H1 (cell line): ENCODE results near the gene LUC7L3. TPM values are rescaled to one million over a fixed set of nuclear protein-coding genes. Genes with fewer than 3 reads are reported as not detected.

Experiments used
- CTCF ChIA-PET: fragments of 300-600 bp; sonication (Branson Sonifier 250); formaldehyde crosslinking; loops from one replicate; lab custom pipeline; 2021; ENCODE audit not compliant: partially characterized antibody; lab: Charles Lee
- POLR2A ChIA-PET: fragments of 300-600 bp; sonication (Branson Sonifier 250); formaldehyde crosslinking; loops from one replicate; lab custom pipeline; 2021; ENCODE audit warnings: inconsistent platforms; ENCODE audit not compliant: partially characterized antibody; lab: Charles Lee
- DNase-seq, 2 experiments: peaks; one replicate each; pipeline versions ENCODE4 v3.0.0 to v3.0.0-alpha.2; 2010 to 2022; ENCODE audit warnings: low spot score in 2 of 2, low read depth in 1 of 2, mixed read lengths in 1 of 2
- FAIRE-seq: peaks from 2 replicates; lab custom pipeline; 2011; peaks lifted over from hg19 to GRCh38; lab: Jason Lieb, UNC
- H2AFZ ChIP-seq: 2 replicates; pipeline ENCODE4 v1.8.1; 2012; ENCODE audit warnings: low read length, inconsistent platforms
- H2AK5ac ChIP-seq: 2 replicates; pipeline ENCODE4 v1.6.1; 2013; ENCODE audit warnings: low read depth, low read length
- H2BK120ac ChIP-seq: replicated peaks from 2 replicates; pipeline ENCODE3; 2013; ENCODE audit warnings: low read depth, low read length, inconsistent platforms
- H2BK12ac ChIP-seq: 2 replicates; pipeline ENCODE4 v1.6.1; 2013; ENCODE audit warnings: low read depth, low read length
- H2BK15ac ChIP-seq: 2 replicates; pipeline ENCODE4 v1.6.1; 2013; ENCODE audit warnings: low read length
- H2BK20ac ChIP-seq: 2 replicates; pipeline ENCODE4 v1.6.1; 2013; ENCODE audit warnings: low read length
- H2BK5ac ChIP-seq: 2 replicates; pipeline ENCODE4 v1.6.1; 2013; ENCODE audit warnings: low read depth, low read length
- H3K14ac ChIP-seq: 2 replicates; pipeline ENCODE4 v1.6.1; 2013; ENCODE audit warnings: inconsistent platforms; ENCODE audit not compliant: insufficient read length
- H3K18ac ChIP-seq: 2 replicates; pipeline ENCODE4 v1.6.1; 2013; ENCODE audit warnings: low read length; ENCODE audit errors: extremely low read depth
- H3K23ac ChIP-seq: 2 replicates; pipeline ENCODE4 v1.6.1; 2013; ENCODE audit warnings: inconsistent platforms; ENCODE audit not compliant: insufficient read length
- H3K23me2 ChIP-seq: 2 replicates; pipeline ENCODE4 v1.6.1; 2013; ENCODE audit warnings: low read depth, low read length
- H3K27ac ChIP-seq: 2 replicates; pipeline ENCODE4 v1.6.1; 2011; ENCODE audit warnings: low read depth, low read length, inconsistent platforms
- H3K27me3 ChIP-seq, 4 experiments: replicated peaks in 1 of 4; 1 replicate in 1 of 4; 2 replicates in 3 of 4; pipeline versions ENCODE4 v1.6.1 to v1.8.1; 2011 to 2013; ENCODE audit warnings: low read length in 3 of 4, mild to moderate bottlenecking in 3 of 4, inconsistent platforms in 2 of 4, mixed read lengths in 2 of 4, moderate library complexity in 1 of 4; ENCODE audit not compliant: control insufficient read depth in 3 of 4, insufficient read depth in 3 of 4; ENCODE audit errors: extremely low read depth in 1 of 4
- H3K36me3 ChIP-seq, 4 experiments: 2 replicates each; pipeline versions ENCODE4 v1.6.1 to v1.8.1; 2011 to 2013; ENCODE audit warnings: mild to moderate bottlenecking in 4 of 4, low read length in 3 of 4, moderate library complexity in 2 of 4, control low read depth in 1 of 4, inconsistent platforms in 1 of 4; ENCODE audit not compliant: insufficient read depth in 4 of 4, control insufficient read depth in 2 of 4
- H3K4ac ChIP-seq: replicated peaks from 2 replicates; pipeline ENCODE3; 2013; ENCODE audit warnings: low read length, low read depth, mixed read lengths, inconsistent platforms; ENCODE audit not compliant: insufficient read length
- H3K4me1 ChIP-seq, 4 experiments: replicated peaks in 1 of 4; 1 replicate in 1 of 4; 2 replicates in 3 of 4; pipeline versions ENCODE4 v1.6.1 to v1.8.1; 2011 to 2013; ENCODE audit warnings: low read length in 3 of 4, inconsistent platforms in 2 of 4, mixed read lengths in 1 of 4; ENCODE audit not compliant: insufficient read depth in 4 of 4, control insufficient read depth in 3 of 4
- H3K4me2 ChIP-seq, 2 experiments: 2 replicates each; pipeline versions ENCODE4 v1.6.1 to v1.8.1; 2011 to 2013; ENCODE audit warnings: low read depth in 2 of 2, low read length in 2 of 2, control low read depth in 1 of 2, inconsistent platforms in 1 of 2, mild to moderate bottlenecking in 1 of 2; ENCODE audit not compliant: insufficient read depth in 1 of 2
- H3K4me3 ChIP-seq, 4 experiments: fragments of 200-600, 300-600 bp in 1 of 4; sonication (generic), shearing (Covaris generic), sonication (Bioruptor Twin) in 1 of 4; 2 replicates each; pipeline versions ENCODE4 v1.5.1 to v1.8.1; 2011 to 2016; ENCODE audit warnings: low read length in 4 of 4, low read depth in 3 of 4, control low read depth in 2 of 4, inconsistent platforms in 2 of 4, mild to moderate bottlenecking in 2 of 4, mixed read lengths in 1 of 4, moderate library complexity in 1 of 4; ENCODE audit not compliant: insufficient read depth in 2 of 4; ENCODE audit errors: extremely low read depth in 1 of 4
- H3K56ac ChIP-seq: replicated peaks from 2 replicates; pipeline ENCODE3; 2013; ENCODE audit warnings: low read depth, mild to moderate bottlenecking, mixed read lengths, low read length, inconsistent platforms; ENCODE audit not compliant: insufficient read length
- H3K79me1 ChIP-seq: 2 replicates; pipeline ENCODE4 v1.6.1; 2013; ENCODE audit warnings: low read depth, low read length, control low read depth
- H3K79me2 ChIP-seq, 2 experiments: 2 replicates each; pipeline versions ENCODE4 v1.6.1 to v1.8.1; 2012 to 2013; ENCODE audit warnings: low read length in 2 of 2, mild to moderate bottlenecking in 2 of 2, inconsistent platforms in 1 of 2; ENCODE audit not compliant: insufficient read depth in 2 of 2, control insufficient read depth in 1 of 2
- H3K9ac ChIP-seq, 4 experiments: replicated peaks in 1 of 4; 1 replicate in 1 of 4; 2 replicates in 3 of 4; pipeline versions ENCODE4 v1.6.1 to v1.8.1; 2011 to 2013; ENCODE audit warnings: low read depth in 3 of 4, low read length in 3 of 4, control low read depth in 2 of 4, mild to moderate bottlenecking in 2 of 4, moderate library complexity in 2 of 4, inconsistent platforms in 1 of 4; ENCODE audit errors: extremely low read depth in 1 of 4
- H3K9me3 ChIP-seq, 2 experiments: 2 replicates each; pipeline versions ENCODE4 v1.6.1 to v1.8.1; 2012 to 2013; ENCODE audit warnings: mild to moderate bottlenecking in 2 of 2, moderate library complexity in 2 of 2, control low read depth in 1 of 2, inconsistent platforms in 1 of 2, low read depth in 1 of 2, low read length in 1 of 2, mixed read lengths in 1 of 2; ENCODE audit not compliant: insufficient read depth in 2 of 2
- H4K20me1 ChIP-seq, 2 experiments: replicated peaks in 1 of 2; 2 replicates each; pipeline versions ENCODE3 to v1.8.1; 2011 to 2013; ENCODE audit warnings: inconsistent platforms in 2 of 2, low read length in 2 of 2, mild to moderate bottlenecking in 1 of 2; ENCODE audit not compliant: insufficient read depth in 2 of 2, control insufficient read depth in 1 of 2
- H4K5ac ChIP-seq: 2 replicates; pipeline ENCODE4 v1.6.1; 2013; ENCODE audit warnings: low read length, low read depth, mixed read lengths, inconsistent platforms; ENCODE audit not compliant: insufficient read length
- H4K8ac ChIP-seq: 2 replicates; pipeline ENCODE4 v1.8.0; 2013; ENCODE audit warnings: mild to moderate bottlenecking, moderate library complexity, low read length, inconsistent platforms; ENCODE audit not compliant: insufficient read depth; ENCODE audit errors: extremely low read depth
- H4K91ac ChIP-seq: replicated peaks from 2 replicates; pipeline ENCODE3; 2013; ENCODE audit warnings: low read length, mixed read lengths, inconsistent platforms; ENCODE audit not compliant: insufficient read length
- BCL11A ChIP-seq, 2 experiments: IDR thresholded peaks; one replicate each; pipeline ENCODE4 v1.6.1; 2011; ENCODE audit warnings: low read depth in 2 of 2, low read length in 2 of 2, mild to moderate bottlenecking in 2 of 2
- CTCF ChIP-seq, 3 experiments: IDR thresholded peaks; 1 replicate in 2 of 3; 2 replicates in 1 of 3; pipeline versions ENCODE4 v1.5.1 to v1.6.1; 2011; ENCODE audit warnings: low read length in 3 of 3, mild to moderate bottlenecking in 3 of 3, inconsistent platforms in 2 of 3, low read depth in 1 of 3, moderate library complexity in 1 of 3; ENCODE audit not compliant: insufficient read depth in 1 of 3; ENCODE audit errors: control extremely low read depth in 1 of 3
- KDM5A ChIP-seq: fragments of 200-600 bp; IDR thresholded peaks from 2 replicates; pipeline ENCODE4 v1.7.1; 2012; ENCODE audit warnings: mild to moderate bottlenecking, low read length, inconsistent platforms, mixed read lengths
- MAFK ChIP-seq: IDR thresholded peaks from 2 replicates; pipeline ENCODE4 v1.6.1; 2012; ENCODE audit warnings: low read depth, mild to moderate bottlenecking, improper control_type of control experiment, low read length
- POLR2AphosphoS5 ChIP-seq: IDR thresholded peaks from 2 replicates; pipeline ENCODE4 v1.6.1; 2011; ENCODE audit warnings: low read depth, low read length
- SIN3A ChIP-seq, 2 experiments: IDR thresholded peaks in 1 of 2; conservative IDR thresholded peaks in 1 of 2; 2 replicates each; pipeline ENCODE4 v1.6.1; 2011 to 2012; ENCODE audit warnings: low read length in 2 of 2, improper control_type of control experiment in 1 of 2, low read depth in 1 of 2, mild to moderate bottlenecking in 1 of 2
- SIRT6 ChIP-seq: IDR thresholded peaks from one replicate; pipeline ENCODE4 v1.7.1; 2012; ENCODE audit warnings: low read length, inconsistent platforms
- ZNF274 ChIP-seq: IDR thresholded peaks from 2 replicates; pipeline ENCODE4 v1.7.0; 2012; ENCODE audit warnings: low read length, borderline replicate concordance; ENCODE audit errors: extremely low read depth
- WGBS, 2 experiments: shearing (Covaris generic) in 1 of 2; methylation state at CpG; one replicate each; pipeline versions ENCODE4 v1.1.6 to v1.1.7; 2013 to 2015; ENCODE audit warnings: low lambda C conversion rate in 2 of 2, mixed read lengths in 2 of 2, inconsistent platforms in 1 of 2, low coverage in 1 of 2, missing lambda C conversion rate in 1 of 2; ENCODE audit not compliant: insufficient replicate concordance in 2 of 2, insufficient coverage in 1 of 2, insufficient read length in 1 of 2; ENCODE audit errors: extremely low coverage in 1 of 2, missing lambda C conversion rate in 1 of 2; 5-methylcytosine and 5-hydroxymethylcytosine counted together
- polyA plus RNA-seq, 7 experiments: library from polyadenylated mRNA; depleted of rRNA in 3 of 7; stranded (reverse) in 5 of 7; unstranded in 2 of 7; fragments of >200 nt in 5 of 7; fragments of 200-250 nt in 2 of 7; gene quantifications; 1 replicate in 5 of 7; 2 replicates in 1 of 7; 4 replicates in 1 of 7; pipeline versions ENCODE4 v1.2.1 to v1.2.3, GENCODE V29; 2011 to 2013; ENCODE audit warnings: missing spikeins in 2 of 7, mixed read lengths in 2 of 7
- total RNA-seq: library from RNA; stranded (reverse); fragmentation: NEBNext Ultra II Directional; extraction: Animal tissue kit (Norgen Biotek cat#: 25700); gene quantifications from 2 replicates; pipeline ENCODE4 v1.2.1, GENCODE V29; 2021

Gene LUC7L3
- total and polyA plus RNA-seq, 2 of the 8 experiments (the other 6 are each of a cell fraction or from before 2014, with no cell fraction given): 102 to 126 TPM

- peak overlapping the region; percentile 94; the same call in 1 of the 2 replicates for H2BK15ac ChIP-seq
- H3K4me1 ChIP-seq: peaks cover 0 to 5% (median 2%) of the 10 kb centered on the region in 4 experiments; a peak in 4 of 7 replicates
- no peak overlapping the region for H3K56ac ChIP-seq
- no peak overlapping the region for H4K5ac ChIP-seq
- peak overlapping the region; percentile 33 for H4K91ac ChIP-seq
- ChIA-PET POLR2A (interaction anchor here (0.8 to 1.6 kb wide), 2 partner anchors 14 to 46 kb away, joined by 3 to 4 read pairs; no protein-coding TSS in a partner anchor), CTCF (interaction anchor here (0.7 to 11.5 kb wide), 10 partner anchors 11 to 53 kb away, joined by 3 to 130 read pairs (median 4); partner anchors contain the start of gene ANKRD40CL)
- H3K14ac ChIP-seq: no peak overlapping the region
- H2AK5ac ChIP-seq: no peak overlapping the region
- WGBS, 2 experiments: 85% methylated on average over 19 of the region's 19 CpGs; no CpG with 5 or more reads in 1 of the 2 experiments
- H2BK12ac ChIP-seq: 0 out of 2 replicates have a peak overlapping the region, but pooled peaks have one; percentile 19
- H3K4me3 ChIP-seq: no peak overlapping the region
- H3K79me1 ChIP-seq: no peaks in the 10 kb centered on the region
- H3K27ac ChIP-seq: no peak overlapping the region
- H3K23ac ChIP-seq: no peak overlapping the region
- FAIRE-seq (no peak), DNase-seq (no peak)
- H3K18ac ChIP-seq: no peak overlapping the region
- H3K36me3 ChIP-seq: no peaks in the 10 kb centered on the region
- TF ChIP-seq CTCF (IDR thresholded peaks at IDR 0.05; ENCODE audit: control extremely low read depth in 1 of 3, insufficient read depth in 1 of 3, low read depth in 1 of 3, low read length in 3 of 3) (no peak), POLR2AphosphoS5 (no peak), SIN3A (conservative IDR thresholded peaks at IDR 0.05 in 1 of 2, IDR thresholded peaks at IDR 0.05 in 1 of 2; ENCODE audit: low read depth in 1 of 2, low read length in 2 of 2) (no peak), MAFK (no peak), KDM5A (no peak), SIRT6 (no peak), BCL11A (IDR thresholded peaks at IDR 0.05; ENCODE audit: low read depth in 2 of 2, low read length in 2 of 2) (no peak), ZNF274 (no peak)
- no peak overlapping the region for H3K4me2 ChIP-seq
- H3K4ac ChIP-seq: no peak overlapping the region
- H3K9ac ChIP-seq: no peak overlapping the region
- H2BK120ac ChIP-seq: no peak overlapping the region
- no peaks in the 10 kb centered on the region for H3K9me3 ChIP-seq
- no peaks in the 10 kb centered on the region for H3K23me2 ChIP-seq
- peak overlapping the region; percentile 60; the same call in 1 of the 2 replicates for H2BK5ac ChIP-seq
- H4K8ac ChIP-seq: peak overlapping the region; percentile 8; the same call in 1 of the 2 replicates
- peak overlapping the region; percentile 87; the same call in 1 of the 2 replicates for H2AFZ ChIP-seq
- no peaks in the 10 kb centered on the region for H4K20me1 ChIP-seq
- no peaks in the 10 kb centered on the region for H3K27me3 ChIP-seq
- H2BK20ac ChIP-seq: no peak overlapping the region
- no peaks in the 10 kb centered on the region for H3K79me2 ChIP-seq
These were observed 79.3 kb downstream of the LUC7L3 start for GRCh38 chr17:50798424-50799288.
